GM18868 (cell line): ENCODE data around the gene VPS41.

Experiments used
- ATAC-seq: cut with Tn5 transposase; IDR thresholded peaks from one replicate; pipeline ENCODE4 v1.9.1; 2021; ENCODE audit warnings: mild to moderate bottlenecking, moderate library complexity; ENCODE audit not compliant: unreplicated experiment

The VPS41 gene

DNA sequence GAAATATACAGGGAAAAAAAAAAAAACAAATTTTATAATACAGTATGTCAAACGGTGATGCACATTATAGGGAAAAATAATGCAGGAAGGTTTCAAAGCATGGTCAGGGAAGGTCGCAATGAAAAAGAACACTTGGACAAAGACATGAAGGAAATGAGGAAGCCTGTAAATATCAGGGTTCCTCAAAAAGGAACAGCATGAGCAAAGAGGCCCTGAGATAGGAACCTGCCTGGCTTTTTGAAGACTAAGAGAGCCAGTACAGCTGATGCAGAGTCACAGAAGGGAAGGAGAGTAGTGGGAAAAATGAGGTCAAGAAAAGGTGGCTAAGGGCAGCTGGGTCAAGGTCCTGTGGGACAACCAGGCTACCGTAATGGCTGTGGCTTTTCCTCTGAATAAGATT lies 1.9 kb downstream of the VPS41 start:
- no peak for ATAC-seq

DNA sequence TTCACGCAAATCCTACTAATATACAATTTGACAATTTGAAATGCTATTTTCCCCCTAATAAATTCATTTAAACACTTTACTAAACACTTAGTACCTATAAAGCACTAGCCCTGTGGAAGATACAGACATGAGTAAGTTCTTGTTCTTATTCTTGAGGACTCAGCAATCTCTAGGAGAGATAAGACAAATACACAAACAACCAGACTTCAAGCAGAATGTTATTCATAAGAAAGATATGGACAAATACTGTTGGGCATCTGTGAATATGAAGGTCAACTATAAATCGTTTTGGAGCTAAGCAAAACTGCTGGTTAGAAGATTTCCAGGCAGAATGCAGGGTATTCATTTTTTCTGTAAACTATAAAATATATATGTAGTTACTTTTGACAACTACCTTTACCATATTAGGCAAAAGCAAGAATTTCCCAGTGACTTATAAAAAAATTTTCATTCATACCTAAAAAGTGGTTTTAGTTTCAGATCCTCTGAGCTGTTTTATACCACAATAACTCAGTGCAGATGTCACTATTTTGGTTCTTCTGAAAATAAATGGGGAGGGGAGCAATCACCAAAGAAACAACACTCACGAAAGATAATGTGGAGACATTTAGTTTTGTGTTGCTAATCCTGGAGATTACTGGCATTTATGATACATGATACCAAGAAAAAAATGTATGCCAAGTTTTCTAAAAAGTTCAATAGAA lies 3.8 kb downstream of the VPS41 start:
- ATAC-seq = peak; percentile 56

DNA sequence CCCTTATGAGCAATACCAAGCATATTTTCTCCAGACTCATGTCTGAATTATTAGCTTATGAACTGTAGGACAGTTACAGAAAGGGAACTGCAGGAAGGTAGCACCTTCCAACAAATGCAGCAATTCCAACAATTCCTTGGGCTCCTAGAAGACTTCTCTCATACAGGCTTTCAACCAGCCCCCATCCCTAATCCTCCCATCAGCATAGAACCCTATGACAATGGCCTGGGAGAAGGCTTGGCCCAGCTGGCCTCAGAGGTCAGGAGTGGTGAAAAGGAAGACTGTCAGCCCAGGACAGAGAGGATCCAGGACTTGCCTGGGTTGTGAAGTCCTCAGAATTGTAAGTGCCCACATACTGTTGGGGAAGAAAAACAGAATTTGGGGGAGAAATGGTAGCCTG lies 5.9 kb downstream of the VPS41 start:
- ATAC-seq = no peak

DNA sequence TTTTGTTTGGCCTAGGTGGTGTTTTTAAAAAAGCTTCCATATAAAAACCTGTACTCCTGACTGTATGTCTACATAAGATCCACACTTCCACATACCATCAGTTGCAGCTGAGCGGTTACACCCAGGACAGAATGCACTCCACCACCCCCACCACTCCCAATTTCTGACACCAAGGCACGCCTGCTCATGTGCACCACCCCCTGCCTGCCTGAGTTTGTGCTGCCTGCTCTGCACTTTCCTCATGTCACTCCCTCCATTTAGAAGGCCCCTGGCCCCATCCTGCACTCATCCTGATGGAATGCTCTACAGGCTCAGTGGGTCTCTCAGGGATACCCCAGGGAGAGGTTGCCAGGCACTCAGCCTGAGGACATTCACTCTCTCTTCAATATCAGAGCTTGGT lies 6.5 kb downstream of the VPS41 start:
- ATAC-seq = no peak

DNA sequence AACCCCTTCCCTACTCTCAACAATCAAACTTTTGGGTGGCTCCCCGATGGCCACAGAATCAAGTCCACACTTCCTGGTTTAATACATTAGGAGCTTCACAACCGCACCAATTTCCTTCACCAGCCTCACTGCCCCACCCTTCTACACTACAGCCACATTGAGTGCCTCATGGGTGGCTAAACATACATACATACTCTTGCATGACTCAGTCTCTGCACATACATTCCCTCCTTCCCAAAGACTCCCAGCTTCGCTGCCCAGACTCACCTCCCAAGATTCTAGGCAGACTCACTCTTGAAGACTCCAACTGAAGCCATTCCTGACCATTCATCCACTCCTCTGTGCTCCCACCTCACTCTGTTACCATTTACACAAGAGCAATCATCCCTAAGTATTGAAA lies 15.9 kb downstream of the VPS41 start:
- ATAC-seq = no peak

DNA sequence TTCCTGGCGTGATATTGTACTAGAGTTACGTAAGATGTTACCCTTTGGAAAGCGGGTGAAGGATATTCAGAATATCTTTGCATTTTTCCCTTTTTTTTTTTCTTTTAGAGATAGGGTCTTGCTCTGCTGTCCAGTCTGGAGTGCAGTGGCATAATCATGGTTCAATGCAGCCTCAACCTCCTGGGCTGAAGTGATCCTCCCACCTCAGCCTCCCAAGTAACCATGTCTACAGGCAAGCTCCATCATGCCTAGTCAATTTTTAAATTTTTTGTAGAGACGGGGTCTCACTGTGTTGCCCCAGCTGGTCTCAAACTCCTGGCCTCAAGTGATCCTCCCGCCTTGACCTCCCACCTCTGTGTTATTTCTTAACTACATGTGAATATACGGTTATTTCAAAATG lies 18.4 kb downstream of the VPS41 start:
- ATAC-seq = no peak

DNA sequence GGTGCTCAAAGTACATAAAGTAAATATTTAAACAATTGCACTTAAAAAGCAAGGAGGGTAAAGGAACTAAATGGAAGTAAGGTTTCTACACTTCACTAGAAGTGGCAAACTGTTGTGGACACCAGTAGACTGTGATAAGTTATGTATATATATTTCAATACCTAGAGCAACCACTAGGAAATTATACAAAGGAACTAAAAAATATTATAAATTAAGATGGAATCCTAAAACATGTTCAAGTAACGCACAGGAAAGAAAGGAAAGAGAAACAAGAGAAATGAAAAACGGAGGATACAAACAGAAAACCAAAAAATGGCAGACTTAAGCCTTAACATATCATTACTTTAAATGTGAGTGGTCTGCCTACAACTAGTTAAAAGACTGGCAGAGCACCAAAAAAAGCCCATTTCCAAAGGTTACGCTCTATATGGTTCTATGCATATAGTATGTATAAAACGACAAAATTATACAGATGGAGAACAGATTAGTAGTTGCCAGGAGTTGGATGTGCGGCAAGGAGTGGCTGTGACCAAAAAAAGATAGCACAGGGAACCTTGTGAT lies 19.0 kb downstream of the VPS41 start:
- no peak for ATAC-seq

DNA sequence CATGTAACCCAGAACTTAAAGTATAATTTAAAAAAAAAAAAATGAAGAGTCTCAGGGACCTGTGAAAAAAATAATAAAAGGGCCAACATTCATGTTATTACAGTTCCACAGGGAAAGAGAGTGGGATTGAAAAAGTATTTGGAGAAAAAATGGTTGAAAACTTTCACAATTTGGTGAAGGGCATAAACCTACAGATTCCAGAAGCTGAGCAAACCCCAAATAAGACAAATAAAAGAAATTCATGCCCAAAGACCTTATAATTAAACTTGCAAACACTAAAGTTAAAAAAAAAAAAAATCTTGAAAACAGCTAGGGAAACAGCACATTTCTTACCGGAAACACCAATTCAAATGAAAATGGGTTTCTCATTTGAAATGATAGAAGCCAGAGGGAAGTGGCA lies 19.9 kb downstream of the VPS41 start:
- ATAC-seq = no peak

DNA sequence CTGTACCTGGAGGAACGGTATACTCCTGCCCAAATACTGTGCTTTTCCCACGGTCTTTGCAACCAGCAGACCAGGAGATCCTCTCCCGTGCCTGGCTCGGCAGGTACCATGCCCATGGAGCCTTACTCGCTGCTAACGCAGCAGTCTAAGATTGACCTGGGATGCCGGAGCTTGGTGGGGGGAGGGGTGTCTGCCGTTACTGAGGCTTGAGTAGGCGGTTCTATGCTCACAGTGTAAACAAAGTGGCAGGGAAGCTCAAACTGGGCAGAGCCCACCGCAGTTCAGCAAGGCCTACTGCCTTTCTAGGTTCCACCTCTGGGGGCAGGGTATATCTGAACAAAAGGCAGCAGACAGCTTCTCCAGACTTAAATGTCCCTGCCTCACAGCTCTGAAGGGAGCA lies 22.7 kb downstream of the VPS41 start:
- ATAC-seq = no peak

DNA sequence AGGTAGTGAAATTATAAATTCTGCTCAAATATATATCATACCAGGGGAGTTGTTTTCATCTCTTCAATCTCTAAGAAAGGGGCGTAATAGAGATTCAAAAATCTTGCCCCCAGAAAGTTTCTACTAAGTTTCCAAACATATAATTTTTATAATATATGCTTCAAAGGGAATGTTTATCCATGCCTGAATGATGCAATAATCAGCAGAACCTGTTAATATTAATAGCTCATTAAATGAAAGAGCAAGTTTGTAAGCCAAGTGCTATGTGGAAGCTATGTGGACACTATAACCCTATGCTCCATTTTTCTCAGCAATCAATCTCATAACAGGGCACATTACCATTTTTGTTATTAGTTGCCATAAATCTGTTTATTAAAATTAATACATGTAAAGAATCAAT lies 25.3 kb downstream of the VPS41 start:
- ATAC-seq = no peak

DNA sequence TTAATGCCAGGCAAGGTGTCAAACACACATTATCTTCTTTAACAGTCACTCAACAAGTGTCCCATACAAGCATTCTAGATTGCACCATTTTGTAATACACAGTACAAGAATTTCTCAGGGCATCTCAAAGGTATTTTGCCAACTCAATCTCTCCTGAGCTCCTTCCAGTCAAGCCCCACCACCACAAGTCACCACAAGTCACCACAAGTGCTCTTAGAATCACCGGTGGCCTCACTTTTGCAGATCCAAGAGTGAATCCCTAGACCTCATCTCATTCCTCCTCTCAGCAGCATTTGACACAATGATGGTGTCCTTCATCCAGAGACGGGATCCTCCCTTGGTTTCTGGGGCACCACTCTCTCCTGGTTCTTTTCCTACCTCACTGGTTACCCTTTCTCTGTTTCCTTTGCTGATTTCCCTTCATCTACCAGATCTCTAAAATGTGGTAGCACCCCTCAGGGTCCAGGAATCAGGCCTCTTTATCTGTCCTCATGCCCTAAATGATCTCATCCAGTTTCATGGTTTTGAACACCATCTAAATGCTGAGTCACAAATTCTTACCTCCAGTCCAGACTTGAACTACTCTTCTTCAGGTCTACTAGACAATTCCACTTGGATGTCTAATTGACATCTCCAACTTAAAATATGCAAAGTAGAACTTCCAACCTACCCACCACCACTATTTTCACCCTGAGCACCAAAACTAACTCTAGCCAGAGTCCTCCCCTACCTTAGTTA lies 26.9 kb downstream of the VPS41 start:
- no peak for ATAC-seq

DNA sequence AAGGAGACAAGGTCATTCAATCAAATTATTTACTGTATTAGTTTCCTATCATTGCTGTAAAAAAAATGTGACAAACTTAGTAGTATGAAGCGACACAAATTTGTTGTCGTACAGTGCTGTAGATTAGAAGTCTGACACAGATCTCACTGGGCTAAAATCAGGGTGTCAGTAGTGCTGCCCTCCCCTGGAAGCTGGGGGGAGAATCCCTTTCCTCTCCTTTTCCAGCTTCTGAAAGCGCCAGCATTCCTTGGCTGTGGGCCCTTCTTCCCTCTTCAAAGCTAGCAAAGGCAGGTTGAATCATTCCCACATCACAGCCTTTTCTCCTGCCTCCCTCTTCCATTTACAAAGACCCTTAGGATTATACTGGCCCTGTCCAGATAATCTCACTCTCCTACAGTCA lies 28.0 kb downstream of the VPS41 start:
- ATAC-seq = no peak

DNA sequence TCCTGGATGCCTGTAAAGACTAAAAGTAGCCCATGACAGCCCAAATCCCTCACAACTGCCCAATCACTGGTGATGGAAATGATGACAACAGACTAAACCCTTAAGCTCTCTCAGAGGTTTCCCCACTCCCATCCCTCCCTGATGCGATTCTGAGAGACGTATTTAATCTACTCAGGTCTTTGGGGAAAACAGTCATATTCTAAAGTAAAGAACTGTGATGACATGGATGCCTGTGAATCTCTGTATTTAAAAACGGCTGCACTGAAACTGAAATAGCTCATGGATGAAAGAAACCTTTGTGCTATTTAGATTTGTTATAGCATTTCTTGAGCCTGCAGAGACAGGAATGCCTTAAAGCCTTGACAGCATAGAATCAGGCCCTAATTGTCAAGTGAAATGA lies 28.5 kb downstream of the VPS41 start:
- ATAC-seq = no peak

DNA sequence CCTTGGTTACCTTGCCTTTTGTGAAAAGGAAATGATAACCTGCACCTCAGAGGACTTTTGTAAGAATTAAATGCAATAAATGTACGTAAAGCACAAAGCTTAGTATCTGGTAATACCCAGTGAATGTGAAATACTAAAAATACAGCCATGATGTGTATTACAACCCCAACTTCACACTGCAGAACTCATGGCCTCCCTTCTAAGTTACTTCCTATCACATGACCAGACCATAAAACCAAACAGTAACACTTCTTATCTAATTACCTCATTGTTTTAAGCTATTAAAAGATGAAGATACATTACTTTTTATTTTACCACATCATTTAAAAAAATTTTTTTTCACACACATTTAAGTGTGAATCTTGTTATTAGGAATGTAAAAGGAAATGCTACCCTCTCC lies 29.0 kb downstream of the VPS41 start:
- ATAC-seq = no peak

DNA sequence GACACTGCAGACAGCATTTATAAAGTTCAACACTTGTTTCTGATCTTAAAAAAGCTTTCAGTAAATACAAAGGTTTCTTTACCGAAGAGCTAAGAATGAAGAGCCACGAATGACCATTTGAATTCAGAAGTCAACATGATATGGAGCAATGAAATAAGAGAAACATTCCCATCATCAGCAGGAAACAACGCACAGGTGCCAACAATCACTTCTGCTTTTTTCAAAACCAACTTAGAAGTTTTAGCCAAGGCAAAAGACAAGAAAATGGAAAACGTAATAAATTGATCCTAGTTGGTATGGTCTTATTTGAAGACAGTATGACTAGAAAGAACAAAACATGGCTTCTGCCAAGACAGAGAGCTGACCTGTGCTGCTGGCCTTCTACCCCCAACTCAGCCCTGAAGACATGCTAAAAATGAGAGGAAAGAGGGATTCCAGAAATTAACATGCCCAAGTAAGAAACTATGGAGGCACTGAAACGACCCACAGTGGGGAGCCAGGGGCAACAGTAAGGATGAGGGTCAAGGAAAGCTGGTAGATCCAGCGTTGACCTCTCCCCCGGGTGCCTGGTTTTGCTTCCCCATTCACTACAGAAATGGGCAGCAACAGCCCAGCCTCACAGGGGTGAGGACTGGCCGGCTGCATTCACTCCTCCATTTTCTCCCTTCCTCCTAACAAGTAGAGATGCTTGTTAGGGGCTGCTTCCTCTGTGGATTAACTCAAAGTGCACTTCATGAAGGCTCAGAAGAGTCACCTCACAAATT lies 30.1 kb downstream of the VPS41 start:
- no peak for ATAC-seq

DNA sequence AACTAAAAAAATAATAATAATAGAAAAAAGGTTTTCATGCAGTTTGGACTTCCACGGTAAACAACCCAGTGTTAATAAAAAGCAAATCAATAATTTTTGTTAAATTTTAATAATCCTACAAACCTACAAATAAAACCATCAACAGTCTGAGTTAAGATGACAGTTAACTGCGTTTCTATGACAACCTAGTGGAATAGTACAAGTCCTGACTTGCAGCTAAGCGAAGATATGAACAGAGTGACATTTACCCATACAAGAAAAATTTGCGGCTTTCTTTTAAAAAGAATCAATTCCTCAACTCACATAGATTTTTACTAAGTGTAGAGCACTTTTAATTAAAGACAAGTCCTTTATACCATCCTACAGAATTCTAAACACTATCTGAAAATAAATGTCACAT lies 35.6 kb downstream of the VPS41 start:
- no peak for ATAC-seq

DNA sequence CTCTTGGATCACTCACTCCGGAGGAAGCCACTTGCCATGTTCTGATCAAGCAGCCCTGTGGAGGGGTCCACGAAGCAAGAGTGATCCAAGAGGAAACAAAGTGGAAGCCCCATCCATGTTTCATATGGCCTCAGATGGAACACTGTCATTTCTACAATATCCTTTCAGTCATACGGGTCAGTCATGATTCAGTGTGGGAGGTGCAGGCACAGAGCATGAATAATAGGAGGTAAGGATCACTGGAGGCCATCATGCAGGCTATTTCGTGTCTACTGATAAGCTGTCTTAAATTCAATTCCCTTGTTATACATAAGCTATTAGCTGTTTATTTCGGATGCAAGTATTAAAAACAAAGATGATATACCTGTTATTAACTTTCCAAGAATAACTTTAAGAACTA lies 36.8 kb downstream of the VPS41 start:
- no peak for ATAC-seq

DNA sequence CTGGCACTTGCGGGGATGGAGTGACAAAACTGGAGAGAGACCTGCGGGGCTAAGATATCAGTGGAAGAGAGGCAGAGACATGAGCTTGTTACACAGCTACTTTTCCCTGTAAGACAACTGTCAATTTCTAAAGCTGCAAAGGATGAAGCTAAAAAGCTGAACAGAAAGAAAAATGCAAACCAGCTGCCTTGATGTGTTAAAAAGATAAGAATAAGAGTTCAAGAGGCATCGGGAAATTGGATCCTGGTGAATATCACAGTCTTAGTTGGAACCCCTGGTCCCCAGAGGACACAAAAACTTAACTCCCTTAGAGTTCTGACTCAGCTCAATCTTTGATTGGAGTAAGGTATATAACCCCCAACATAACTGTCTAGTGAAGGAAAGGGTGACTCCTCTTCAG lies 38.8 kb downstream of the VPS41 start:
- no peak for ATAC-seq

DNA sequence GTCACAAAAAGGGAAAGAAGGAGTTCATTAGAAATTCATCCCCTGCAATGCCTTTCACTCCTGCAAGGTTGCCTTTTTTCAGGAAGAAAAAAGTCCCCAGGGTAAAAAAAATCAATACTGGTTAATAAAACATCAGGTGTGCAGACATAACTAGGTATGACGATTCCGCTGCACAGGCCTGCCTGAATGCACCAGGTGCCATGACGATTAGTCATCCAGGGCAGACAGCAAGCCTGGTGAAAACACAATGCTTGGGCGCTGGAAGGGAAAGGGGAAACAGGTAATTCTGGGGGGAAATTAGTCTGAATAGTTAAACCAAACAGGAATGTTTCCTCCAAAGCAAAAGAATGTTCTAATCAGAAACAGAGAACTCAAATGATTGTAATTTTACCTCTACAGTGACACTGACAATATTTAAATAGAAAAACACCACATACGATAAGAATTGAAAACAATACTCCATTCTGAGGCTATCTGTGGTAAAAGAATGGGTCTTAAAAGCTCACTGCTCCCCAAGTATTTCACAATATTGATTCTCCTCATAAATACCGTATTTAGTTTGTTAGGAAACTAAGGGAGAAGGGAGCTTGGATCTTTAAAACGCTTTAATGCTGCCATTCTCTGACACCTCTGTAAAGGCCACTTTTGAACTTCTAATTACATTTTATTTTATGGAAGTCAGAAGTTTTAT lies 45.2 kb downstream of the VPS41 start:
- no peak for ATAC-seq

DNA sequence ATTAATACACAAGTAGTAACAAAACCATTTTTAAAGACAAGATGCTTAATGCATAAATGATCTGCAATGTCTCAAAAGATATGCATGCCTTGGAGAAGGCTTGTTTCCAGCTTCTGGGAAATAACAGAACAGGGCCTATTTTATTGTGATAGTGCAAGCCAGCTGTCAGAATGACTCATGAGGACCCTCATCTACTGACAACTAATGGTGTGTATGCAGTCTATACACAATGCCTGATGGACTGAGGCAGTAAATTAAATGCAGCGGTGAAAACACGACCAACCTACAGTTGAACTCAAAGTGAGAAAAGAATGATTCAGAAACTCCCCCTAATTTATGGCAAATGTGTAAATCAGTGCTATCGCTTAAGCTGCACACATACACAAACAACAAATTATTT lies 46.3 kb downstream of the VPS41 start:
- ATAC-seq = no peak

DNA sequence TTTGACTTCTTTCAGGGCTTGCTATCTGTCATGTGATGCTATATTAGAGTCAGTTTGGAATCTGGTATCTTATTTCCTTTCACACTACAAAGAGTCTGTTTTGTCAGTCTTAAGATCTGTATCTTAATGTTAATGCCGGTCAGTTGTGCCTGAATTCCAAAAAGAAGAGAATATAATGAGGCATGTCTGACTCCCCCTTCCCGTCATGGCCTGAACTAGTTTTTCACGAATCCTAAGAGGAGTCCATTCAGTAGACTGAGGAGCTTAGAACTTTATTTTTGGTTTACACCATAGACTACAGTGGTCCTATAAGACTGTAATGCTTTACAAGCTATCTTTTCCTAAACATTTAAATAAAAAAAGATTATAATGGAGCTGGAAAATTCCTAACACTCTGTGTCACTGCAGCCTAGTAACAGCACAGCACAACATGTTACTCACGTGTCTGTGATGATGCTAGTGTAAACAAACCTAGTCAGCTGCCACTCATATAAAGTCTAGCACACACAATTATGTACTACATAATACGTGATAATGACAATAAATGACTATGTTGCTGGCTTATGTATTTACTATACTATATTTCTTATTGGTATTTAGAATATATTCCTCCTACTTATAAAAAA lies 50.6 kb downstream of the VPS41 start:
- ATAC-seq = no peak
